Measurements from ENCODE around the gene RSPH10B2.
"Not testable (repeated sequence)": the region's sequence is repeated elsewhere in the genome, so short reads cannot be mapped to it uniquely, and the experiment has no call there.

The RSPH10B2 gene

GRCh38 chr7:6753964-6754363 is at the start of gene RSPH10B2:
Gene RSPH10B2, plus strand, starts transcription at chr7:6754103. Its CDS starts 3,575 bp downstream, at chr7:6757678.
- not testable (repeated sequence) for DNase-seq

DNA sequence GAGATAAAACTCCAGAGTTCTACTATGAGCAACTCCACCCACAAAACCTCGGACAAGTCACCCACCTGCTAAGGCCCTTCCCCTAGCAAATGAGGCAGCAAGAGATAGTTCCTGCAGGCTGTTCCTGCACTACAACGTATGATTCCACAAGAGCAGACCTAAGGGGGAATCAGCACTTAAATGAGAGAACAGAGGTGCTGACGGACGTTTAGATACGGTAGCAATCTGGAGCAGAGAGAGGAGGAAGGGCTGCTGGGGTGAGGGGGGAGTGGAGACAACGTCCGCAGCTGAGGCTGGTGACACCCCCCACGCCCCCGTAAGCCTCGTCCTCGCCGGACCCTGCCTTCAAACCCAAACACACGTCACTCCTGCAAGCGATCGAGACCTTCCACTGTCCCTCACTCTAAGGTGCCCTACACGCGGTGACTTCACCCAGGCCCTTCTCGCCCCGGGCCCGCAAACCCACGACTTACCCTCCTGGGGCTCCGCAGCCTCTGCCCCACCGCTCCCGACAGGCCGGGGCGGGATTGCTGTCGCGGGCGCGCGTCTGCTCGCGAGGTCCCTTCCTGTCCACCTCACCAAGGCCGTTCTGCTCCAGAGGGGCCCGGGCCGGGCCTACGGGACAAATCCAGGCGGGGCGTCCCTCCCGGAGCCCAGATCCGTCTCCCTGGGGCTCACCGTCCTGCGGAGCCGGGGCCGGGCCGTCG is 47.8 kb upstream of the RSPH10B2 start:
- peak; percentile 33 for DNase-seq

GRCh38 chr7:6706666-6707407 is 47.1 kb upstream of the RSPH10B2 start, which contains the start of gene ZNF12:
Gene ZNF12, minus strand, starts transcription at chr7:6706947. Its CDS starts 1,774 bp downstream, at chr7:6705173.
- DNase-seq: peak; percentile 96

DNA sequence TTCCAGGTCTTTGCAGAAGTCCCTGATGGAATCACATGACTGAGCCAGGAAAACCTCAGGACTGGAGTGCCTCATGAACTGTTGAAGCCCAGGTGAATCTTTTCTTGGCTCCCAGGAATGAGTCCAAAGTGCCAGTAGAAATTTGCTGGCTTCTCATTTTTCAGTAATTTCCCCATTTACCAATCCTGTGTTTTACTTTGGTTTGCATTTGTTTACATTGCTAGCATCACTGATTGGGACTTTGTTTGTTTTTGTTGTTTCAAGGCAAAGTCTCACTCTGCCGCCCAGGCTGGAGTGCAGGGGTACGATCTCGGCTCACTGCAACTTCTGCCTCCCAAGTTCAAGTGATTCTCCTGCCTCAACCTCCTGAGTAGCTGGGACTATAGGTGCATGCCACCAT is 45.6 kb upstream of the RSPH10B2 start:
- no peak for DNase-seq

GRCh38 chr7:6709808-6710207 is 44.1 kb upstream of the RSPH10B2 start:
- no peak for DNase-seq

- DNase-seq: no peak
These were observed 39.5 kb upstream of the RSPH10B2 start for GRCh38 chr7:6714360-6714759.

DNA sequence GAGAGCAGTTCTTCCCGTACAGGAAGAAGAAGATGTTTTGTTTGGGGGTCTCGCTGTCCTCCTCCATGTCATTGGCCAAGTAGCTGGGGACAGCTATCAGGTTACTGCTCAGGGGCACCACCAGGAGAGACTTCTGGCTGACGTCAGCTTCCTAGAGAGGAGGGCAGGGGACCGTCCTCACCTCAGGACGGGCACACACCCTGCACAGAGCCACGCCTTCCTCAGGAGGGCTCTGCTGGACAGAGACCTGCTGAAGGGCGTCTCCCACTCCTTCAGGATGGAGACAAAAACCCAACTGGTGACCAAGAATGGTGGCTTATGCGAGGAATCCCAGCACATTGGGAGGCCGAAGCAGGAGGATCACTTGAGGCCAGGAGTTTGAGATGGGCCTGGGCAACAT is 38.0 kb upstream of the RSPH10B2 start:
- not testable (repeated sequence) for DNase-seq

DNA sequence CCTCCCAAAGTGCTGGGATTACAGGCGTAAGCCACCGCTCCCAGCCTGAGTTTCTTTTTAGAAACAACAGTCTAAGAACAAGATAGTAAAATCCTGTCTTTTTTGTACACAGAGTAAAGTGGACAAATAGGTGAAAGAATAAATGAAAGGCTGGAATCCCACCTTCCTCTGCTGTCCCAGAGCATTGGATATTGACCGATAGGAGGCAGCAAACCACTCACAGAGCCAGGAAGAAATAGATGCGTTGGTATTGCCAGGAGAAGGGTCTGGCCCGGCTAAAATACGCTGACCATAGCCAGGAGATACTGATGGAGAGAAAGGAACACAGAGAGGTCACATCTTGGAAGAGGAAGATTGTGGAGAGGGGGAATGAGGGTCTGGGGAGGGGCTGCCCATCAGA is 35.8 kb upstream of the RSPH10B2 start:
- no peak for DNase-seq

DNA sequence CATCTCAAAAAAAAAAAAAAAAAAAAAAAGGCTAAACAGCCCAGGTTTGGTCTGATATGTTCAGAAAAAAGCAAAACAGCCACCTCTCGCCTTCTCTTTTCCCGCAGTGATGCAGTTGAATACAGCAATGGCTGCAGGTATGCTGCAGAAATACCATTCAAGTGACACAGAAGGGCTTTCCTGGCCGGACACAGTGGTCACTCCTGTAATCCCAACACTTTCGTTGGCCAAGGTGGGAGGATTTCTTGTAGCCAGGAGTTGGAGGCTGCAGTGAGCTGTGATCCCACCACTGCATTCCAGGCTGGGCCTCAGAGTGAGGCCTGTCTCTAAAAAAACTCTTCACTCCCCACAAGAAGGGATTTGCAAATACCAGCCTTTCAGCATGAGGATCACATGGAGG is 29.6 kb upstream of the RSPH10B2 start:
- DNase-seq: not testable (repeated sequence)

- DNase-seq: no peak
These were observed 28.9 kb upstream of the RSPH10B2 start for GRCh38 chr7:6725003-6725402.

DNA sequence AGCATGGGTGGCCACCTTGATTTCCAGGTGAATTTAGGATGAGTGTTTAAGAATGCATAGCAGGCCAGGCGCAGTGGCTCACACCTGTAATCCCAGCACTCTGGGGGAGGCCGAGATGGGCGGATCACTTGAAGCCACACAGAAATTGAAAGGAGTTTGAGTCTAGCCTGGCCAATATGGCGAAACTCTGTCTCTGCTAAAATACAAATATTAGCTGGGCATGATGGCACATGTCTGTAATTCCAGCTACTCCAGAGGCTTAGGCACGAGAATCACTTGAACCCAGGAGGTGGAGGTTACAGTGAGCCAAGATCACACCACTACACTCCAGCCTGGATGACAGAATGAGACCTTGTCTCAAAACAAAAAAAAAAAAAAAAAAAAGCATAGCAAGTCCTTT is 27.6 kb upstream of the RSPH10B2 start:
- not testable (repeated sequence) for DNase-seq

- DNase-seq: no peak
These were observed 26.2 kb upstream of the RSPH10B2 start for GRCh38 chr7:6727663-6728062.

DNA sequence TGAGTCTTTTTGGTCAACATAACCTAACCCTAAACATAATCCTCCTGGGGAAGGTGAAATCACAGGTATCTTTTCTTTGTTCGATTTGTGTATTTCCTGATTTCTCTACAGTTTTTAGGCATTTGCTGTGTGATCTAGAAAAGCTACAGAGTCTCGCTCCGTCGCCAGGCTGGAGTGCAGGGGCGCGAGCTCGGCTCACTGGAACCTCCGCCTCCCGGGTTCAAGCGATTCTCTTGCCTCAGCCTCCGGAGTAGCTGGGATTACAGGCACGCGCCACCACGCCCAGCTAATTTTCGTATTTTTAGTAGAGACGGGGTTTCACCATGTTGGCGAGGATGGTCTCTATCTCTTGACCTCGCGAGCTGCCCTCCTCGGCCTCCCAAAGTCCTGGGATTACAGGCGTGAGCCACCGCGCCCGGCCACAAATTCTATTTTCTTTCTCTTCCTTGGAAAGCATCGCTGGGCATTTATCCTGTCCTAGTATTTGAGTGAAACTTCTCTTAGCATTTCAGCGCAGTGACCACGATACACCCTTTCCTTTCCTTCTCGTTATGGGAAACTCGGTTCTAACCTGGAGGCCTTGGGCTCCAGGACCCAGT is 24.9 kb upstream of the RSPH10B2 start:
- DNase-seq: not testable (repeated sequence)

- DNase-seq: peak; percentile 84
These were observed 24.2 kb upstream of the RSPH10B2 start for GRCh38 chr7:6729492-6730342.

DNA sequence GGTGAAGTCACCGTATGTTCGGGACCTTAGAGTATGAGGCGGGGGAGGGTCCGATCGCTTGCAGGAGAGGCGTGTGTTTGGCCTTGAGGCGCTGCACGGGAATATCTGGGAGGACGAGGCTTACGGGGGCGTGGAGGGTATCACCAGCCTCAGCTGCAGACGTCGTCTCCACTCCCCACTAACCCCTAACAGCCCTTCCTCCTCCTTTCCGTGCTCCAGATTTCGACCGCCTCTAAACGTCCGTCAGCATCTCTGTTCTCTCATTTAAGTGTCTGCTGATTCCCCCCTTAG is 23.6 kb upstream of the RSPH10B2 start:
- no peak for DNase-seq

DNA sequence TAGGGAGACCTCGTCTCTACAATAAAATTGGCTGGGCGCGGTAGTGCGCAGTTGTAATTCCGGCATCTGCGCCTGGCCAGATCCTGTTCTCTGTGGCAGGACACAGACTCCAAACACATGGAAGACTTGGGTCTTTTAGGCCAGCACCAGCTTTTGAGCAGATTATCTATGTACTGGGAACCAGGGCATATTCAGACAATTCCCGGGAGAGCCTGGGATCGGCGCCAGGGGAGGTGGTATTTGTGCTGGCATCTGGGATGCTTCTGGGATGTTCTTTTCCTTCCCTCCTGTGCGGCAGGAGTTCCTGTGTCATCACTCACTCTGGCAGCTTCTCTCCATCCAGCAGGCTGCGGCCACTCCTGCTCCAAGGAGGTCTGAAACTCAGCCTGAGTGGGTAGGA is 15.5 kb upstream of the RSPH10B2 start:
- DNase-seq: not testable (repeated sequence)

- not testable (repeated sequence) for DNase-seq
These were observed 9.3 kb upstream of the RSPH10B2 start for GRCh38 chr7:6744410-6745100.

- not testable (repeated sequence) for DNase-seq
These were observed 4.6 kb upstream of the RSPH10B2 start for GRCh38 chr7:6749335-6749734.

DNA sequence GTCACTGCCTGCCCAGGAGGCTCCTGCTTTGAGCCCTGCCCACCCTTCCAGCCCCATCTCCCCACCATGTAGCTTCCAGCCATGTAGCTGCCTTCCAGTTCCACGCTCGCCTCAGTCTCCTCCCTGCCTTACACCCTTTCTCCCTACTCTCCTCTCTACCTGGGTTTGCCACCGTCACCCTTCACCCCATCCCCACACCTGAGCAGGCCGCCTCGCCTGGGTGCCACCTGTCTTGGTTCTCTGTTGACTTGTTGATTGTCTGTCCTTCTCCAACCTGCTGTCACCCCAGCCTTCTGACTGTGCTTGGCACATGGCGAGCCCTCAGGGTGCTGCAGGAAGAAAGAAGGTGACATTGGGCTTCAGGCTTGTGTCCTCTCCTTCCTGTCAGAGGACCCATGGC is 3.7 kb upstream of the RSPH10B2 start:
- DNase-seq: not testable (repeated sequence)

DNA sequence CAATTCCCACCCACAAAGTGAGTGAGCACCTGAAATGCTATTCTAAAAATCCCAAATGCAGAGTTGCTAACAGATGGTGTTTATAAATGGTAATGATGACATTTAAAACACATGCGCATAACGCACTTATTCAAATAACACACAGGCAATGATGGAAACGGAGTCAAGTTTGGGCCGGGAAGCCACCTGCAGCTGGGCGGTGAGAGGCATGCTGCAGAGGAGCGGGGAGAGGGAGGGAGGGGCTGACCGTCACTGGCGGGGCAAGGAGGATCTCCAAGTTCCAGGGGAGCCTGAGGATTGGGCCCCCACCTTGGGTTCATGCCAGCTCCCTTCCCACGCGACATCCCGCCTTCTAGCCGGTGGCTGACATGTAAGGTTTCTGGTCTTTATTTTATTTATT is 7.3 kb downstream of the RSPH10B2 start:
- not testable (repeated sequence) for DNase-seq

- not testable (repeated sequence) for DNase-seq
These were observed 27.7 kb downstream of the RSPH10B2 start for GRCh38 chr7:6781581-6781980.

DNA sequence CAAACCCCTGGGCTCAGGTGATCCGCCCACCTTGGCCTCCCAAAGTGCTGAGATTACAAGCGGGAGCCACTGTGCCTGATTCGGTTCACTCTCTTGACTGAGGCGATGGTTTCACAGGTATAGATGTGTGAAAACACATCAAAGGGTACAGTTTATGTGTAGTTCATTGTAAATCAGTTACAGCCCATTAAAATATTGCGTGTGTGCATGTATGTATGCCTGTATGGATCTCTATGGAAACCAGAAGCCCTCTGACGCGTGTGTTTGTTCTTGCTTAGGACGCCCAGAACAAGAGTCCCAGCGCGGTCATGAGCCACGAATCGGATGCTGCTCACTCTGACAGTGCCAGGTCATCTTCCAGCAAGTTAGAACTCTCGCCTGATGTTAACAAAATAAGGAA is 35.5 kb downstream of the RSPH10B2 start:
- DNase-seq: not testable (repeated sequence)

All from activated naive CD4-positive, alpha-beta T cell treated with Interleukin-2 at 50 U/mL for 16 hours (primary cell).